HCT116 (cell line): ENCODE data around the gene RBBP8. TPM values are rescaled to one million over a fixed set of nuclear protein-coding genes. Genes with fewer than 3 reads are reported as not detected.
"Not testable (repeated sequence)": the region's sequence is repeated elsewhere in the genome, so short reads cannot be mapped to it uniquely, and the experiment has no call there.

Experiments
- ATAC-seq: fragments of 200-7000 bp; cut with Tn5 transposase; 2 replicates; pipeline ENCODE4 v1.9.1; 2020; ENCODE audit warnings: mild to moderate bottlenecking, moderate library complexity
- BruUV-seq: library from RNA; stranded (reverse); fragments of 400-500 nt; replicated peaks from 2 replicates; lab custom pipeline; 2021; lab: Mats Ljungman, UMichigan
- CTCF ChIA-PET: fragments of 300-600 bp; sonication (Branson Sonifier 250); formaldehyde crosslinking; loops from one replicate; lab custom pipeline; 2021; ENCODE audit warnings: antibody characterized with exemption; lab: Charles Lee
- POLR2A ChIA-PET: fragments of 300-600, 350-600 bp; sonication (Branson Sonifier 250); formaldehyde crosslinking; loops from one replicate; lab custom pipeline; 2021; ENCODE audit warnings: antibody characterized with exemption; lab: Charles Lee
- RAD21 ChIA-PET, 2 experiments: fragments of 300-600 bp; sonication (Branson Sonifier 250); formaldehyde crosslinking; loops; one replicate each; lab custom pipeline; 2023; ENCODE audit warnings: low total read pairs in 2 of 2; ENCODE audit not compliant: uncharacterized antibody in 2 of 2, unreplicated experiment in 2 of 2, low non-redundant PET in 1 of 2; lab: Charles Lee
- DNase-seq: peaks from one replicate; pipeline ENCODE4 v3.0.0-alpha.2; 2010; ENCODE audit warnings: low read depth, low spot score
- H2AFZ ChIP-seq: fragments of 200-600 bp; shearing (Covaris generic), sonication (generic); 2 replicates; pipeline ENCODE4 v1.6.1; 2017; ENCODE audit warnings: low read depth, mixed run types, mixed read lengths, antibody characterized with exemption, low read length; ENCODE audit not compliant: poor library complexity, severe bottlenecking
- H3K27ac ChIP-seq: 2 replicates; pipeline ENCODE4 v1.5.1; 2012; ENCODE audit warnings: low read depth, low read length
- H3K27me3 ChIP-seq: fragments of 200-600 bp; sonication (generic); 2 replicates; pipeline ENCODE4 v1.6.1; 2016; ENCODE audit warnings: mixed run types, low read length, mixed read lengths; ENCODE audit not compliant: insufficient read depth
- H3K36me3 ChIP-seq, 2 experiments: fragments of 200-500 bp in 1 of 2; fragments of 200-600 bp in 1 of 2; sonication (Bioruptor generic) in 1 of 2; sonication (generic) in 1 of 2; 2 replicates each; pipeline versions ENCODE4 v1.5.1 to v1.6.1; 2014 to 2016; ENCODE audit warnings: low read length in 2 of 2, inconsistent platforms in 1 of 2, mixed read lengths in 1 of 2, mixed run types in 1 of 2; ENCODE audit not compliant: insufficient read depth in 2 of 2, control insufficient read depth in 1 of 2
- H3K4me1 ChIP-seq, 2 experiments: fragments of 200-600 bp in 1 of 2; sonication (generic) in 1 of 2; 2 replicates each; pipeline versions ENCODE4 v1.5.1 to v1.6.1; 2012 to 2017; ENCODE audit warnings: low read length in 2 of 2, inconsistent platforms in 1 of 2, mild to moderate bottlenecking in 1 of 2, mixed read lengths in 1 of 2, mixed run types in 1 of 2, moderate library complexity in 1 of 2; ENCODE audit not compliant: insufficient read depth in 2 of 2, control insufficient read depth in 1 of 2
- H3K4me2 ChIP-seq: fragments of 200-600 bp; sonication (generic); 2 replicates; pipeline ENCODE4 v1.6.1; 2017; ENCODE audit warnings: mixed run types, low read length, mixed read lengths
- H3K4me3 ChIP-seq, 2 experiments: fragments of 200-600 bp in 1 of 2; sonication (generic) in 1 of 2; replicated peaks in 1 of 2; 2 replicates each; pipeline ENCODE4 v1.5.1; 2011 to 2016; ENCODE audit warnings: low read length in 2 of 2, control low read depth in 1 of 2, low read depth in 1 of 2, mild to moderate bottlenecking in 1 of 2, mixed read lengths in 1 of 2, mixed run types in 1 of 2
- H3K79me2 ChIP-seq: fragments of 200-600 bp; sonication (generic); 2 replicates; pipeline ENCODE4 v1.6.1; 2017; ENCODE audit warnings: mild to moderate bottlenecking, mixed run types, low read length, moderate library complexity, mixed read lengths; ENCODE audit not compliant: insufficient read depth
- H3K9ac ChIP-seq: fragments of 200-600 bp; sonication (generic); 2 replicates; pipeline ENCODE4 v1.6.1; 2016; ENCODE audit warnings: low read length, mixed read lengths
- H3K9me2 ChIP-seq: fragments of 200-600 bp; sonication (generic), shearing (Covaris generic); 2 replicates; pipeline ENCODE4 v1.6.1; 2017; ENCODE audit warnings: mixed run types, mild to moderate bottlenecking, moderate library complexity; ENCODE audit not compliant: insufficient read depth
- H3K9me3 ChIP-seq, 2 experiments: fragments of 200-500 bp in 1 of 2; fragments of 200-600 bp in 1 of 2; sonication (Bioruptor generic) in 1 of 2; sonication (generic) in 1 of 2; 2 replicates each; pipeline ENCODE4 v1.6.1; 2014 to 2017; ENCODE audit warnings: low read length in 2 of 2, mixed read lengths in 2 of 2, inconsistent platforms in 1 of 2, low read depth in 1 of 2, mild to moderate bottlenecking in 1 of 2, mixed run types in 1 of 2, moderate library complexity in 1 of 2; ENCODE audit not compliant: control insufficient read depth in 1 of 2, insufficient read depth in 1 of 2
- H4K20me1 ChIP-seq: fragments of 200-600 bp; sonication (generic), shearing (Covaris generic); 2 replicates; pipeline ENCODE4 v1.6.1; 2017; ENCODE audit warnings: mixed run types, mild to moderate bottlenecking, moderate library complexity; ENCODE audit not compliant: insufficient read depth
- CEBPB ChIP-seq: IDR thresholded peaks from 2 replicates; pipeline ENCODE4 v1.6.1; 2012; ENCODE audit warnings: low read depth
- FOSL1 ChIP-seq: IDR thresholded peaks from 2 replicates; pipeline ENCODE4 v1.6.1; 2012; ENCODE audit warnings: low read depth
- JUND ChIP-seq: IDR thresholded peaks from 2 replicates; pipeline ENCODE4 v1.6.1; 2012
- POLR2AphosphoS5 ChIP-seq: IDR thresholded peaks from 2 replicates; pipeline ENCODE4 v1.6.1; 2011; ENCODE audit warnings: mild to moderate bottlenecking, low read depth, low read length, moderate library complexity
- RAD21 ChIP-seq: IDR thresholded peaks from 2 replicates; pipeline ENCODE4 v1.6.1; 2012; ENCODE audit warnings: low read depth, mild to moderate bottlenecking
- SIN3A ChIP-seq: IDR thresholded peaks from 2 replicates; pipeline ENCODE4 v1.6.1; 2012; ENCODE audit warnings: low read depth
- SP1 ChIP-seq: IDR thresholded peaks from 2 replicates; pipeline ENCODE4 v1.6.1; 2012; ENCODE audit warnings: low read depth
- SRF ChIP-seq: IDR thresholded peaks from 2 replicates; pipeline ENCODE4 v1.6.1; 2012; ENCODE audit warnings: low read depth
- TCF7L2 ChIP-seq: IDR thresholded peaks from 2 replicates; pipeline ENCODE4 v1.7.0; 2011; ENCODE audit warnings: borderline replicate concordance, inconsistent platforms; ENCODE audit not compliant: insufficient read depth, insufficient read length; ENCODE audit errors: extremely low read depth
- ZBTB33 ChIP-seq: IDR thresholded peaks from 2 replicates; pipeline ENCODE4 v1.6.1; 2011; ENCODE audit warnings: mild to moderate bottlenecking, low read length, moderate library complexity; ENCODE audit not compliant: insufficient replicate concordance; ENCODE audit errors: extremely low read depth
- ZFX ChIP-seq: fragments of 450-650 bp; IDR thresholded peaks from 2 replicates; pipeline ENCODE4 v1.6.1; 2017
- intact Hi-C: fragments of 100-400 bp; cut with micrococcal nuclease; formaldehyde crosslinking; loops from 2 replicates; pipeline ENCODE4 v1.10.0; 2022
- total RNA-seq: library from RNA; stranded (reverse); gene quantifications from one replicate; pipeline ENCODE4 v1.2.1, GENCODE V29; 2021; ENCODE audit not compliant: unreplicated experiment

Gene RBBP8
- total RNA-seq, 1 experiment from 2014 or later, result 66.6 TPM

GRCh38 chr18:22900558-22901238, 32.4 kb upstream of the RBBP8 start:
- H2AFZ ChIP-seq, result no peak overlapping the region

DNA sequence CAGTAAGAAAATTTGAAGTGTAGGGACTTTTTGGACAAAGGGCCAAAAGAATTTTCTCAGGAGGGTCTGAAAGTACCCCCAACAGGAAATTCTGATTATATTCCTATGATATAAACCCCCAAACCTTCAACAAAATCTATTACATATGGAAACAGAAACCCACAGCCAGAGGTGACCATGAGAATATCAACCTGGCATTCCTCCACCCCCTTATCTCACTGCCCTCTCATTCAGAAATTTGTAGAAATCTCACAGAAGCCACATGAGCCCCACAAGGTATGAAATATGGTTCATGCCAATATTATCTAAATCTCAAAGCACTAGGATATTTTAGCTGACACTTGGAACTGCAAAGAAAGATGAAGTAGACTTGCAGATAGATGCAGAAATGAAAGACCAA, 31.0 kb upstream of the RBBP8 start:
- Histone ChIP-seq H3K9me2 (no peaks in the 10 kb centered on the region), H3K79me2 (no peaks in the 10 kb centered on the region), H3K9ac (no peak overlapping the region), H2AFZ (no peak overlapping the region), H3K36me3 (no peaks in the 10 kb centered on the region), H3K27me3 (no peaks in the 10 kb centered on the region), H3K4me2 (no peak overlapping the region), H4K20me1 (no peaks in the 10 kb centered on the region), H3K4me3 (no peak overlapping the region), H3K27ac (no peak overlapping the region), H3K4me1 (no peaks in the 10 kb centered on the region), H3K9me3 (no peaks in the 10 kb centered on the region)
- RAD21 ChIA-PET, result no interaction called here
- no TSS peak for BruUV-seq
- no peak for DNase-seq
- intact Hi-C loops, result no loop called here
- ATAC-seq, result no peak
- no peak for TF ChIP-seq FOSL1
- no peak for TF ChIP-seq SP1
- TF ChIP-seq JUND, result no peak
- TF ChIP-seq CEBPB, result no peak
- TF ChIP-seq RAD21, result no peak
- no peak for TF ChIP-seq SRF
- no peak for TF ChIP-seq POLR2AphosphoS5
- no peak for TF ChIP-seq TCF7L2
- TF ChIP-seq SIN3A, result no peak
- no peak for TF ChIP-seq ZBTB33
- TF ChIP-seq ZFX, result no peak
- POLR2A ChIA-PET, result no interaction called here
- CTCF ChIA-PET, result no interaction called here

More at GRCh38 chr18:22900558-22901238, 32.4 kb upstream of the RBBP8 start:
- RAD21 ChIA-PET, result no interaction called here
- POLR2A ChIA-PET, result no interaction called here
- intact Hi-C loops, result no loop called here
- Histone ChIP-seq H3K9me3 (no peaks in the 10 kb centered on the region), H3K27ac (no peak overlapping the region), H3K79me2 (no peaks in the 10 kb centered on the region), H3K36me3 (no peaks in the 10 kb centered on the region), H3K4me2 (no peak overlapping the region), H3K9me2 (no peaks in the 10 kb centered on the region), H4K20me1 (no peaks in the 10 kb centered on the region), H3K27me3 (no peaks in the 10 kb centered on the region), H3K9ac (no peak overlapping the region), H3K4me3 (no peak overlapping the region), H3K4me1 (no peaks in the 10 kb centered on the region)
- ATAC-seq (no peak), DNase-seq (no peak)
- CTCF ChIA-PET, result no interaction called here
- TF ChIP-seq ZFX, result no peak
- no TSS peak for BruUV-seq

DNA sequence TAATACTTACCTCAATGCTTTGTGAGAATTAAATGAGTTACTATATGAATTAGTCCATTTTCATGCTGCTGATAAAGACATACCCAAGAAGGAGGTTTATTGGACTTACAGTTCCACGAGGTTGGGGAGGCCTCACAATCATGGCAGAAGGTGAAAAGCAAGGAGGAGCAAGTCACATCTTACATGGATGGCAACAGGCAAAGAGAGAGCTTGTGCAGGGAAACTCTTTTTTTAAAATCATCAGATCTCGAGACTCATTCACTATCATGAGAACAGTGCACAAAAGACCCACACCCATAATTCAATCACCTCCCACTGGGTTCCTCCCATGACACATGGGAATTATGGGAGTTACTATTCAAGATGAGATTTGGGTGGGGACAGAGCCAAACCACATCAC, 29.9 kb upstream of the RBBP8 start:
- BruUV-seq, H3K4me1 ChIP-seq, DNase-seq, ATAC-seq, H4K20me1 ChIP-seq, H3K4me2 ChIP-seq, H3K36me3 ChIP-seq, H3K4me3 ChIP-seq, H3K79me2 ChIP-seq, RAD21 ChIA-PET, H3K9me3 ChIP-seq, CTCF ChIA-PET, H3K9me2 ChIP-seq, H2AFZ ChIP-seq, intact Hi-C loops, H3K27me3 ChIP-seq, H3K27ac ChIP-seq, H3K9ac ChIP-seq, POLR2A ChIA-PET: not testable (repeated sequence)
